Ovary (tissue), 10 donors: Measurements from ENCODE around the gene GIMAP2. TPM values are rescaled to one million over a fixed set of nuclear protein-coding genes. Genes with fewer than 3 reads are reported as not detected.
A peak's percentile ranks its signal among the peaks of the same experiment; 100 is the strongest.

Experiments used
- DNase-seq, 5 donors: peaks; one replicate each; pipeline ENCODE4 v3.0.0-alpha.2; 2019 to 2020
- H3K27ac ChIP-seq, 2 donors: fragments of 200-600 bp; one replicate each; pipeline versions ENCODE4 v1.5.1 to v1.8.0; 2019 to 2022
- H3K27me3 ChIP-seq: fragments of 200-600 bp; one replicate; pipeline ENCODE4 v1.8.0; 2022
- H3K36me3 ChIP-seq: fragments of 200-600 bp; sonication (generic); one replicate; pipeline ENCODE4 v1.5.1; 2019
- H3K4me1 ChIP-seq: one replicate; pipeline ENCODE4 v1.8.1; 2013; ENCODE audit warnings: mild to moderate bottlenecking, moderate library complexity; ENCODE audit not compliant: insufficient read depth
- H3K4me3 ChIP-seq: fragments of 200-600 bp; sonication (generic); one replicate; pipeline ENCODE4 v1.5.1; 2017
- H3K9me3 ChIP-seq, 2 donors: fragments of 200-600 bp in 1 of 2; sonication (generic) in 1 of 2; one replicate each; pipeline versions ENCODE4 v1.5.1 to v1.8.1; 2013 to 2019; ENCODE audit warnings: mild to moderate bottlenecking in 1 of 2, moderate library complexity in 1 of 2
- EP300 ChIP-seq: sonication (generic); formaldehyde crosslinking; IDR thresholded peaks from one replicate; pipeline ENCODE4 v1.6.1; 2017; ENCODE audit warnings: antibody characterized with exemption
- POLR2A ChIP-seq: fragments of 450-650 bp; IDR thresholded peaks from one replicate; pipeline ENCODE4 v1.6.1; 2017; ENCODE audit warnings: antibody characterized with exemption, mild to moderate bottlenecking, moderate library complexity
- WGBS, 3 donors: extraction: QIAGEN DNeasy Blood & Tissue Kit in 1 of 3; methylation state at CpG; one replicate each; pipeline versions ENCODE4 v1.1.5 to v1.1.7; 2013 to 2017; 5-methylcytosine and 5-hydroxymethylcytosine counted together
- intact Hi-C, 4 donors: fragments of 100-400 bp; cut with DNase I; formaldehyde crosslinking; loops; one replicate each; pipeline versions ENCODE4 v1.11.0 to v1.15.1; 2022 to 2023
- long read RNA-seq, 3 donors: library from polyadenylated mRNA in 2 of 3; unstranded in 2 of 3; transcript quantifications; one replicate each; pipeline ENCODE4 v2.0.0 and lab custom pipeline, GENCODE V29; 2021 to 2026
- polyA plus RNA-seq, 2 donors: library from polyadenylated mRNA; stranded (reverse); fragments of 200-250 nt in 1 of 2; fragments of 350-450 nt in 1 of 2; fragmentation: Illumina TruSeq in 1 of 2; extraction: RNeasy Lipid Tissue Mini Kit (QIAGEN cat#74804) in 1 of 2; gene quantifications; one replicate each; pipeline ENCODE4 v1.2.3, GENCODE V29; 2013 to 2014
- total RNA-seq, 7 donors: library from RNA; depleted of rRNA in 2 of 7; stranded (reverse); fragments of >200 nt in 2 of 7; fragmentation: NEBNext Ultra II Directional in 3 of 7; extraction: Animal tissue kit (Norgen Biotek cat#: 25700) in 3 of 7; gene quantifications; one replicate each; pipeline versions ENCODE4 v1.1.0 to v1.2.4, GENCODE V29; 2016 to 2023
- TF ChIP-seq, protein P1 (sequence below), 3 donors: fragments of 450-650 bp in 2 of 3; fragments of 200-600 bp in 1 of 3; IDR thresholded peaks; one replicate each; pipeline versions ENCODE4 v1.5.1 to v1.8.0; 2016 to 2022; ENCODE audit warnings: antibody characterized with exemption in 3 of 3, mild to moderate bottlenecking in 1 of 3
- donor health status: DM: no; HTN: no; CAD: no; lungs with moderate emphysema.
- donor health status: DM: no; HTN: no; CAD: no.
- donor health status: Bipolar disorder and iron deficiency.
- donor health status: DM: yes; HTN: yes; CAD: no.
- donor health status: DM: no; HTN: no; CAD: no.
- donor health status: DM: yes; HTN: yes; CAD: no.

Gene GIMAP2
- total RNA-seq, result 10 to 100 TPM in 3 of 7 donors, 1 to 10 TPM in 4; 6.0 to 13.3 (median 10.0) TPM
- polyA plus RNA-seq, result 10 to 100 TPM; 14.4 to 19.4 TPM
- long read RNA-seq, donor 1, transcript GIMAP2-201 (3 exons, 1,449 nt), result major isoform, 10 of 11 reads
- long read RNA-seq, donor 1, partial matches to known transcripts, result 0 of 11 reads
- long read RNA-seq, donor 1, other reads (novel, unspliced or antisense), result 1 of 11 reads
- long read RNA-seq, donor 2, result 0 reads
- long read RNA-seq, donor 3, partial matches to known transcripts, result 0 of 3 reads
- long read RNA-seq, donor 3, other reads (novel, unspliced or antisense), result 0 of 3 reads

DNA sequence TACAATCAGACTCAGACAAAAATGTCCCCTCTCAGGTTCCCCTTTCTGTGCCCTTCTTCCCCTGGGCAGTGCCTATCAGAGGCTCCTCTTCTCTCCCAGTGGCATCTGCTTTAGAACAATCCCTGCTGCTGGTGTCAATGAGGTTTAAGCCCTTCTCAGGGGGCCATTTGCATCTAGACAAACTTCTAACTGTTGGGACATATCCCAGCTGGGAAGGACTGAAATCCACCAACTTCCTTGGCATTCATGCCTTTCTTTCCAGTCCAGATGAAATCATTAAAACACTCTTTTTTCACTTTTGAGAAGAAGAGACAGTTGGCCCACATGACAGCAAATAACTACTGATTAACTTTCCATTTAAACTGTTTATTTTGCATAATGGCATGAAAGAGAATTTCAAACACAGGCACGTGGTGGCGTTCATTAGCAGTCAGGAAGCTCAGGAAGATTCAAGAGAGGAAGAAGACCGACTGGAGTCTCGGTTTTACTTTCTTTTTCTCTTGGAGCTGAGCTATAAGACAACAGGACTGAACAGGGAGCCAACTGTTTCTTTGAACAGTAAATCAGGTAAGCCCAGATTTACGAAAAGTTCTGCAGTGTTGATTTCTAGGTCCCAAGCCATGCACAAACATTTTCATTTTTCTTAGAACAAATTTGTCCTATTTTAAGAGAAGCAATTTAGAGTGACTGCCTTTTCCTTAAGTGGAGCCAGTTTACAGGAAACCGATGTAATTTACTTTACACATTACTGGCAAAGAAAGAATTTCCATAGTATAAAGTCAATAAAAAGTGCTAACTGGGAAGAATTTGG lies at the start of gene GIMAP2:
Gene GIMAP2, plus strand, starts transcription at position 488 of the 811 bp plus-strand sequence. CDS start 1,354 bp downstream, outside the sequence.
- no peaks in the 10 kb centered on the region for H3K4me1 ChIP-seq
- TF ChIP-seq POLR2A, result no peak
- TF ChIP-seq, protein P1, sequence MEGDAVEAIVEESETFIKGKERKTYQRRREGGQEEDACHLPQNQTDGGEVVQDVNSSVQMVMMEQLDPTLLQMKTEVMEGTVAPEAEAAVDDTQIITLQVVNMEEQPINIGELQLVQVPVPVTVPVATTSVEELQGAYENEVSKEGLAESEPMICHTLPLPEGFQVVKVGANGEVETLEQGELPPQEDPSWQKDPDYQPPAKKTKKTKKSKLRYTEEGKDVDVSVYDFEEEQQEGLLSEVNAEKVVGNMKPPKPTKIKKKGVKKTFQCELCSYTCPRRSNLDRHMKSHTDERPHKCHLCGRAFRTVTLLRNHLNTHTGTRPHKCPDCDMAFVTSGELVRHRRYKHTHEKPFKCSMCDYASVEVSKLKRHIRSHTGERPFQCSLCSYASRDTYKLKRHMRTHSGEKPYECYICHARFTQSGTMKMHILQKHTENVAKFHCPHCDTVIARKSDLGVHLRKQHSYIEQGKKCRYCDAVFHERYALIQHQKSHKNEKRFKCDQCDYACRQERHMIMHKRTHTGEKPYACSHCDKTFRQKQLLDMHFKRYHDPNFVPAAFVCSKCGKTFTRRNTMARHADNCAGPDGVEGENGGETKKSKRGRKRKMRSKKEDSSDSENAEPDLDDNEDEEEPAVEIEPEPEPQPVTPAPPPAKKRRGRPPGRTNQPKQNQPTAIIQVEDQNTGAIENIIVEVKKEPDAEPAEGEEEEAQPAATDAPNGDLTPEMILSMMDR (IDR thresholded peaks at IDR 0.05), result no peak
- no peak for TF ChIP-seq EP300
- no peak for DNase-seq
- no peaks in the 10 kb centered on the region for H3K36me3 ChIP-seq
- no peaks in the 10 kb centered on the region for H3K9me3 ChIP-seq
- H3K27me3 ChIP-seq, result no peaks in the 10 kb centered on the region
- peak within 1 kb of the TSS; percentile 45 for H3K4me3 ChIP-seq
- intact Hi-C loops, result no loop called here
- peak within 1 kb of the TSS; percentile 1 to 75 for H3K27ac ChIP-seq
- WGBS, 3 donors, result 1 to 9% (median 3%) methylated on average over 6 of the region's 6 CpGs

DNA sequence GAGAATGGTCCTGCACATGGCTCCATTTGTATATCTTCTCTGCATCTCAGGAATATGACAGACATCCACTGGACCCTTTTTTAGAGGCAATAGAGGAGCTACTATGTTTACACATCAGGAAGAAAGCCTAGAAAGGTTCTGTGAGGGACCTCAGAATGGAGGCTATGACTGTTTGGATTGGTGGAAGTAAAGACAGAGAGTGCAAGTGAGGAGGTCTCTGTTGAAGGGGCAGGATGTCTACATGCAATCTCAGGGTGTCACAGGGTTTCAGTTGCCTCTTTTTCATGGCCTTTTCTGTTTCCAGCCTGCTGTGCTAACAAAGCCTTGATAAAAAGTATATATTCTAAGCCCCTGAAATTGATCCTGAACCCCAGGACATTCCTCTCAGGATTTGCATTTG lies 43.7 kb upstream of the GIMAP2 start:
- Histone ChIP-seq H3K9me3 (no peaks in the 10 kb centered on the region), H3K36me3 (no peaks in the 10 kb centered on the region), H3K4me1 (no peaks in the 10 kb centered on the region), H3K4me3 (no peak overlapping the region), H3K27me3 (no peaks in the 10 kb centered on the region), H3K27ac (no peak overlapping the region)
- DNase-seq, result no peak
- TF ChIP-seq, protein P1 (IDR thresholded peaks at IDR 0.05), result no peak
- no peak for TF ChIP-seq EP300
- intact Hi-C loops, result no loop called here

GRCh38 chr7:150642926-150643325 lies 42.6 kb upstream of the GIMAP2 start:
- Histone ChIP-seq H3K9me3 (no peaks in the 10 kb centered on the region), H3K27ac (no peak overlapping the region), H3K4me3 (no peak overlapping the region), H3K4me1 (no peaks in the 10 kb centered on the region), H3K27me3 (no peaks in the 10 kb centered on the region), H3K36me3 (no peaks in the 10 kb centered on the region)
- WGBS, 3 donors, result 63 to 81% (median 71%) methylated on average over 5 of the region's 5 CpGs
- no peak for DNase-seq
- TF ChIP-seq POLR2A, result no peak
- TF ChIP-seq EP300, result no peak
- TF ChIP-seq, protein P1 (IDR thresholded peaks at IDR 0.05), result no peak
- intact Hi-C loops, result no loop called here

DNA sequence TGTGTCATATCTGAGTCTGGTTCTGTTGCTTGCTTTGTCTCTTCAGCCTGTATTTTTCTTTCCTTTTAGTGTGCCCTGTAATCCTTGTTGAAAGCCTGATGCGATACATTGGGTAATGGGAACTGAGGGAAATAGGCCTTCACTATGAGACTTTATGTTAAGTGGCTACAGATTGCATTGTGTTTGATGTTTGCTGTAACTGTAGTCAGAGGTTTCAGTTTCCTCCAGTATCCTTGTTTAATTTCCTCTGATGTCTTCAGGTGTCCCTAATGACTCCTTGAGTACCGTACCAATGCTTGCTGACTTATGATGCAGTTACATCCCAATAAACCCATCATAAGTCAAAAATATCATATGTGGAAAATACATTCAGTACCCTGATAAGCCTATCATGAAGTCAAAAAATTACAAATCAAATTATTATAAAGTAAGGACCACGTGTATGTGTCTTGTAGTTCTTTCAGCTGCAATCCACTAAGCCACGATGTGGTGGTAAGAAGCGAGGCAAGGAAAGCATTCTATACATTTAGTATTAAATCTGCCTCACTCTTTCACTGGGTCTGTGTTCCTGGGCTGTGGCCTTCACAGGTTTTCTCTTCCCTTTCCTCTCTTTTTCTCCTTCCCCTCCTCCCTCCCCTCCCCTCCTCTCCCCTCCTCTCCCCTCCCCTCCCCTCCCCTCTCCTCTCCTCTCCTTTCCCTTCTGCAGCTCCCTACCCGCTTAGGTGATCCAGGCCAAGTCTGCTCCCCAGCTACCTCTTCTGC lies 40.1 kb upstream of the GIMAP2 start:
- Histone ChIP-seq H3K4me1 (no peaks in the 10 kb centered on the region), H3K9me3 (no peaks in the 10 kb centered on the region), H3K4me3 (no peak overlapping the region), H3K27me3 (no peaks in the 10 kb centered on the region), H3K36me3 (no peaks in the 10 kb centered on the region), H3K27ac (no peak overlapping the region)
- TF ChIP-seq, protein P1 (IDR thresholded peaks at IDR 0.05), result no peak
- no peak for TF ChIP-seq EP300
- TF ChIP-seq POLR2A, result no peak
- 82 to 88% (median 84%) methylated on average over 6 of the region's 6 CpGs for WGBS, 3 donors
- no peak for DNase-seq
- intact Hi-C loops, result no loop called here
